ENCODE data around the gene SEMA3D. TPM values are rescaled to one million over a fixed set of nuclear protein-coding genes. Genes with fewer than 3 reads are reported as not detected.

SEMA3D gene
- total RNA-seq, 2 donors from 2014 or later: 1.4 to 1.5 TPM

DNA sequence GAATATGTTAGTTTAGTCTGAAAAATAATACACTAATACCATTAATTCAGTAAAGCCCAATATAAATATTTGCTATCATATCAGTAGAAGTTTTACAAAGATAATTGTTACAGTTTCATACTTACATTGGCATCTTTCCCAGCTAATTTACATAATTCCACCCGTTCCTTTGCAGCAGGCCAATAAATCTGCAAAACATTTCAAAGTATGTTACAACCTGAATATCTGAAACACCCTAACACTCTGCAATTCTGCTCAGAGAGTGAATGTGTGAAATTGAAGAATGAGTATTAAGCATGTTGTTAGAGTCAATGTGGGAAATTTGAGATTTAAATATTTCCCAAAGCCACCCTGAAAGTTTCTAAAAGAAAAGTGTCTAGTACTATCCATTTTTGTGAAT is 105.5 kb downstream of the SEMA3D start:
- Histone ChIP-seq H3K27ac (no peak overlapping the region), H3K4me1 (no peaks in the 10 kb centered on the region), H3K9me3 (no peaks in the 10 kb centered on the region), H3K36me3 (no peaks in the 10 kb centered on the region), H3K4me3 (no peak overlapping the region), H3K27me3 (no peaks in the 10 kb centered on the region)
- no peak for DNase-seq (ENCODE audit: low spot score)
- TF ChIP-seq, protein P1, sequence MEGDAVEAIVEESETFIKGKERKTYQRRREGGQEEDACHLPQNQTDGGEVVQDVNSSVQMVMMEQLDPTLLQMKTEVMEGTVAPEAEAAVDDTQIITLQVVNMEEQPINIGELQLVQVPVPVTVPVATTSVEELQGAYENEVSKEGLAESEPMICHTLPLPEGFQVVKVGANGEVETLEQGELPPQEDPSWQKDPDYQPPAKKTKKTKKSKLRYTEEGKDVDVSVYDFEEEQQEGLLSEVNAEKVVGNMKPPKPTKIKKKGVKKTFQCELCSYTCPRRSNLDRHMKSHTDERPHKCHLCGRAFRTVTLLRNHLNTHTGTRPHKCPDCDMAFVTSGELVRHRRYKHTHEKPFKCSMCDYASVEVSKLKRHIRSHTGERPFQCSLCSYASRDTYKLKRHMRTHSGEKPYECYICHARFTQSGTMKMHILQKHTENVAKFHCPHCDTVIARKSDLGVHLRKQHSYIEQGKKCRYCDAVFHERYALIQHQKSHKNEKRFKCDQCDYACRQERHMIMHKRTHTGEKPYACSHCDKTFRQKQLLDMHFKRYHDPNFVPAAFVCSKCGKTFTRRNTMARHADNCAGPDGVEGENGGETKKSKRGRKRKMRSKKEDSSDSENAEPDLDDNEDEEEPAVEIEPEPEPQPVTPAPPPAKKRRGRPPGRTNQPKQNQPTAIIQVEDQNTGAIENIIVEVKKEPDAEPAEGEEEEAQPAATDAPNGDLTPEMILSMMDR (IDR thresholded peaks at IDR 0.05): no peak

- Histone ChIP-seq H3K4me1 (no peaks in the 10 kb centered on the region), H3K27me3 (no peaks in the 10 kb centered on the region), H3K36me3 (no peaks in the 10 kb centered on the region), H3K4me3 (no peak overlapping the region), H3K27ac (no peak overlapping the region), H3K9me3 (no peaks in the 10 kb centered on the region)
- no peak for DNase-seq (ENCODE audit: low spot score)
- TF ChIP-seq, protein P1 (IDR thresholded peaks at IDR 0.05): no peak
Observed at GRCh38 chr7:85079434-85079833, 107.4 kb downstream of the SEMA3D start.

GRCh38 chr7:85078181-85078580 is 108.7 kb downstream of the SEMA3D start:
- no peaks in the 10 kb centered on the region for H3K9me3 ChIP-seq
- H3K27me3 ChIP-seq: no peaks in the 10 kb centered on the region
- no peak overlapping the region for H3K4me3 ChIP-seq
- H3K36me3 ChIP-seq: no peaks in the 10 kb centered on the region
- no peak overlapping the region for H3K27ac ChIP-seq
- no peaks in the 10 kb centered on the region for H3K4me1 ChIP-seq
- DNase-seq (ENCODE audit: low spot score): no peak
- TF ChIP-seq, protein P1 (IDR thresholded peaks at IDR 0.05): no peak

- TF ChIP-seq, protein P1 (IDR thresholded peaks at IDR 0.05): no peak
- Histone ChIP-seq H3K36me3 (no peaks in the 10 kb centered on the region), H3K4me1 (no peaks in the 10 kb centered on the region), H3K27ac (no peak overlapping the region), H3K27me3 (no peaks in the 10 kb centered on the region), H3K4me3 (no peak overlapping the region), H3K9me3 (no peaks in the 10 kb centered on the region)
- no peak for DNase-seq (ENCODE audit: low spot score)
Observed at GRCh38 chr7:85075864-85076263, 111.0 kb downstream of the SEMA3D start.

- H3K9me3 ChIP-seq: no peaks in the 10 kb centered on the region
- H3K27me3 ChIP-seq: no peaks in the 10 kb centered on the region
- H3K4me1 ChIP-seq: no peaks in the 10 kb centered on the region
- no peak for DNase-seq (ENCODE audit: low spot score)
- H3K27ac ChIP-seq: no peak overlapping the region
- TF ChIP-seq, protein P1 (IDR thresholded peaks at IDR 0.05): no peak
- H3K36me3 ChIP-seq: no peaks in the 10 kb centered on the region
- H3K4me3 ChIP-seq: no peak overlapping the region
Observed at GRCh38 chr7:85074992-85075391, 111.9 kb downstream of the SEMA3D start.

GRCh38 chr7:85074016-85074415 is 112.8 kb downstream of the SEMA3D start:
- TF ChIP-seq, protein P1 (IDR thresholded peaks at IDR 0.05): no peak
- Histone ChIP-seq H3K4me1 (no peaks in the 10 kb centered on the region), H3K9me3 (no peaks in the 10 kb centered on the region), H3K36me3 (no peaks in the 10 kb centered on the region), H3K27me3 (no peaks in the 10 kb centered on the region), H3K27ac (no peak overlapping the region), H3K4me3 (no peak overlapping the region)
- DNase-seq (ENCODE audit: low spot score): no peak
